ENCODE measurements around the gene UBASH3B.

Gene UBASH3B

GRCh38 chr11:122751292-122752070 lies 96.0 kb downstream of the UBASH3B start:
- in situ Hi-C loops (cut with MboI; ENCODE audit: low sequenced_read_pairs): no loop called here

- in situ Hi-C loops (cut with MboI; ENCODE audit: low sequenced_read_pairs): no loop called here
Measured at GRCh38 chr11:122754028-122754427, 98.5 kb downstream of the UBASH3B start.

DNA sequence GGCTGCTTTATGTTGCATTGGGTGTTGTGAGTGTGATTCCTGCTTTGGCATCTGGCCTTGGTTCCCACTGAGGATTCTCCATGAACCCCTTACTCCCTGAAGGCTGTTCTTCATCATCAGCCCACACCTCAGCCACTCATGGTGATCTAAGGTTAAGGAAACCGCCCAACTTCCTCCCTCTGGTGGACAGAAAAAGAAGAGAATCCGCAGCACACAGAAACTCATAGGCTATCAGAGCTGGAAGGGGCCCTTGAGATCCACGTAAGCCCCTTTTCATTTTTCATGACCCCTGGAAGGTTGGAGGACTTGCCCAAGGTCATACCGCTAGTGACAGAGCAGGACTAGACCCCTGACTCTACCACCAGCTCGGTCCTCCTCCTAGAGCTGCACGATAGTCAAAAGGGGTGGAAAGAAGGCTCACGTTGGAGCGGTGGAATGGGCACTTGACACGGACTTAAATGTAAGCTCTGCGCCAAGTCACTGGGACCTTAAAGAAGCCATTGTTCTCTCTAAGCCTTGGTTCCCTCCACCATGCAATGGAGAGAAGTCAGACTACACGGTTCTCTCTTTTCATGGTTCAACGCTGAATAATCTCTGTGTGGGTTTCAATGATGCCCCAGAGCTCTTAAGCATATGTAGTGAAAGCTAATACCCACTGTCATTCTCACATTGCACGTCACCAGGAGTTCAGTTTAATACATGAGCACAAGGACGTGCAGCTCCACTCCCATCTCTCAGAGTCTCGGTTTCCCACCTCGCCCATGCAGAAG lies 99.2 kb downstream of the UBASH3B start:
- in situ Hi-C loops (cut with MboI; ENCODE audit: low sequenced_read_pairs): no loop called here

DNA sequence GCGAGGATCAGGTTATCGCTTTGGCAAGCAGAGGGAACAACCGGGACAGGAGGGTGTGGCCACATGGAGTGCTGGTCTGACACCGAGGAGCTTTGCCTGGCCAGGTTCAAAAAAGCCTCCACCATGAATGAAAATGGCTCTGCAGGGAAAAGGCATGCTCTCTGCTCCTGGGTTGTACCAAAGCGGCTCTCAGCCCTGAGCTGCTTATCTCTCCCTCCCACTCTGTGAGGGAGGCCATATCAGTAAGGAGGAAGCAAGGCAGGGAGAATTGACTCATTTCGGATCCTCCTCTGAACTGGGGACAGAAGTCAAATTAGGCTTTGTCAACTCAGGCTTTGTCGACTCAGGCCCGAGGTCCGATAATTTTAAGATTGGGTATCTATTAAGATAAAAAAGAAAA lies 99.9 kb downstream of the UBASH3B start:
- in situ Hi-C loops (cut with MboI; ENCODE audit: low sequenced_read_pairs): no loop called here

GRCh38 chr11:122755941-122756340 lies 100.4 kb downstream of the UBASH3B start:
- in situ Hi-C loops (cut with MboI; ENCODE audit: low sequenced_read_pairs): no loop called here

DNA sequence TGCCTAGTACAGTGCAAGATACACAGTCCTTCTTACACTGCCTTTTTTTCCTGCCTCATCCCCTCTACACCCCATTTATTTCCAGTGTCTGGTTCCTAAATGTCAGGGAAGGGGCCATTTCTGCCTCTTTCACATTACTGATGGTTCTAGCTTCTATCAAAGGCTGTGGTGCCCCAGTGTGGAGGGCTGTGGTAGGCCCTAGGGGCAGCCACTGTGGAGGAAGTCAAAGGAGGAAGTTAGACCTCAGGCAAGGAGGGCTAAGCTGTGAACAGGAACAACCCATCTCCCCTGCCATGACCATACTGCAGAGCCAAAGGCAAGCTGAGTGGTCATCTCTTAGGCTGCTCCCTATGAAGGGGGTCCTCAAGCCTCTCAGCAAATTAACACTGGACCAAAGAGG lies 100.9 kb downstream of the UBASH3B start:
- in situ Hi-C loops (cut with MboI; ENCODE audit: low sequenced_read_pairs): no loop called here

DNA sequence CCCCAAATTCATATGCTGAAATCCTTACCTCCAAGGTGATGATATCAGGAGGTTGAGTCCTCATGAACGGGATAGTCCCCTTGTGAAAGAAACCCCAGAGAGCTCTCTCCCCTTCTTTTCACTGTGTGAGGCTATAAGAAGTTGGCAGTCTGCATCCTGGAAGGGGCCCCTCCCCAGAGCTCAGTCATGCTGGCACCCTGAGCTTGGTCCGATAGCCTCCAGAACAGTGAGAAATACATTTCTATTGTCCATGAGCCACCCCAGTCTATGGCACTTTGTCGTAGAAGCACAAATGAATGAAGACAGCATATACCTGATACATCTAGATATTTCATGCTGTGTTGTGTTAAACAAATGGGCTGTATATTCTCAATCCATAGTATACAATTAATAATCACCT lies 101.7 kb downstream of the UBASH3B start:
- in situ Hi-C loops (cut with MboI; ENCODE audit: low sequenced_read_pairs): no loop called here

DNA sequence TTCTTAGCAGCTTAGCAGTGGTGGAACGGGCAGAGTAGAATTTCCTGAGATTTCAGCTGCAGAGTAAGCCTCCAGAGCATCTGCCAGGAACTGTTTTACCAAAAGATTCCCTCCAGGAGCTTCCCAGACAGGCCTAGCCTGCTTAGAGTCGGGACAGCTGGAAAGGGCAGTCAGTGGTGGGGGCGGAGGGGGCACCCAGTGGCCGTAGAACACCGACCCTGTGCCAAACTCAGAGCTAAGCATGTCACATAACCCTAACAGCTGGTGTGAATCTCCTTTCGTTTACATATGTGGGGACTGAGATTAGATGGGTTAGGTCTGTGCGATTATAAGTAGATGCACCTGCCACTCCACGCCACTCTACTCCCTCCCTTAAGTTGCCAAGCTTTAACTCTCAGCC lies 102.8 kb downstream of the UBASH3B start:
- in situ Hi-C loops (cut with MboI; ENCODE audit: low sequenced_read_pairs): no loop called here

DNA sequence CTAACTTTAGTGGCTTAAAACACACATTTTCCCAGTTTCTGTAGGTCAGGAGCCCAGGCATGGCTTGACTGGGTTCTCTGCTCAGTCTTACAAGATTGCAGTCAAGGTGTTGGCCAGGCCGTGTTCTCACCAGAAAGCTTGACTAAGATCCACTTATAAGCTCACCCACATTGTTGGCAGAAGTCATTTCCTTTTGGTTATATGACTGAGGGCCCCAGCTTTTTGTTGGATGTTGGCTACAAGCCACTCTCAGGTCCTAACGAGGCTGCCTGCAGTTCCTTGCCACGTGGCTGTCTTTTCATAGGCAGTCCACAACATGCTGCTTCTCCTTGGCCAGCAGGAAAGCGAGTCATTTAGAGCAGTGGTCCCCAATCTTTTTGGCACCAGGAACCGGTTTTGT lies 103.5 kb downstream of the UBASH3B start:
- in situ Hi-C loops (cut with MboI; ENCODE audit: low sequenced_read_pairs): no loop called here

- in situ Hi-C loops (cut with MboI; ENCODE audit: low sequenced_read_pairs): no loop called here
Measured at GRCh38 chr11:122763108-122763507, 107.6 kb downstream of the UBASH3B start.

- in situ Hi-C loops (cut with MboI; ENCODE audit: low sequenced_read_pairs): no loop called here
Measured at GRCh38 chr11:122764371-122765090, 109.0 kb downstream of the UBASH3B start.

- in situ Hi-C loops (cut with MboI; ENCODE audit: low sequenced_read_pairs): no loop called here
Measured at GRCh38 chr11:122765487-122766131, 110.1 kb downstream of the UBASH3B start.

GRCh38 chr11:122769126-122769780 lies 113.7 kb downstream of the UBASH3B start:
- in situ Hi-C loops (cut with MboI; ENCODE audit: low sequenced_read_pairs): no loop called here

GRCh38 chr11:122772945-122773344 lies 117.4 kb downstream of the UBASH3B start:
- in situ Hi-C loops (cut with MboI; ENCODE audit: low sequenced_read_pairs): no loop called here

- in situ Hi-C loops (cut with MboI; ENCODE audit: low sequenced_read_pairs): no loop called here
Measured at GRCh38 chr11:122773781-122774266, 118.3 kb downstream of the UBASH3B start.

- in situ Hi-C loops (cut with MboI; ENCODE audit: low sequenced_read_pairs): no loop called here
Measured at GRCh38 chr11:122775675-122776271, 120.3 kb downstream of the UBASH3B start.

DNA sequence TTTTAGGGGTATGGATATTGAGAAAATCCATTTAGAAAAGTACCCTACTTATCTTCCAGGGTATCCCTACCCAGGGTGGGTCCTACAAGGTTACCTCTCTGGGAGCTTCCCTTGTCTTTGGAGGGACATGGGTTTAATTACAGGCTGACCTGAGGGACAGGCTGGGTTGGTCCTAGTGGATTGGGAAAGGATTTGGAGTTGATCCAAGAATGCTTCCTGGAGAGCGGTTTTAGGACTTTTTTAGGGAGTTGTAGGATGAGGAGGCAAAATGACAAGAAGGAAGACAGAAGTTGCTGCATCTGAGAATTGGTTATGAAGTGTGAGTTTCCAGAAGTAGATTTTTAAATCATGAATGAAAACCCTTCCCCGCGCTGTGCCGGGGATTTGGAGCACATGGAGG lies 121.0 kb downstream of the UBASH3B start:
- in situ Hi-C loops (cut with MboI; ENCODE audit: low sequenced_read_pairs): no loop called here

DNA sequence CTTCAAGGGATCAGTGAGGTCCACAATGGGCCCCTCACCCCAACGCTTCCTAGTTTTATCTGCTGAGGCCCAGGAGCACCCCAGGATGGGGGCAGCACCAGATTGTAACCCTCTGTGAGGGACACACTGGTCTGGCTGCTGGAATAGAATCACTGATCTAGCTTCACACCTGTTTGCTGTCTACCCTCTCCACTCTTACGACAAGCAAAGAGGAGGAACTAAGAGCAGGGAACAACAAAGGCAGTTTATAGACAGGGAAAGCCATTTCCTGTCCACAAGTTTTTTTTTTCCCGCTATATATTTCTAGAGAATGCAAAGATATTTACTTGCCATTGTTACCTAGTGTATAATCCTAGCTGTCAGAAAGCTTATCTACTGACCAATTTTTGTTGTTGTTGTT lies 121.8 kb downstream of the UBASH3B start:
- in situ Hi-C loops (cut with MboI; ENCODE audit: low sequenced_read_pairs): no loop called here

- in situ Hi-C loops (cut with MboI; ENCODE audit: low sequenced_read_pairs): no loop called here
Measured at GRCh38 chr11:122778148-122778547, 122.6 kb downstream of the UBASH3B start.

DNA sequence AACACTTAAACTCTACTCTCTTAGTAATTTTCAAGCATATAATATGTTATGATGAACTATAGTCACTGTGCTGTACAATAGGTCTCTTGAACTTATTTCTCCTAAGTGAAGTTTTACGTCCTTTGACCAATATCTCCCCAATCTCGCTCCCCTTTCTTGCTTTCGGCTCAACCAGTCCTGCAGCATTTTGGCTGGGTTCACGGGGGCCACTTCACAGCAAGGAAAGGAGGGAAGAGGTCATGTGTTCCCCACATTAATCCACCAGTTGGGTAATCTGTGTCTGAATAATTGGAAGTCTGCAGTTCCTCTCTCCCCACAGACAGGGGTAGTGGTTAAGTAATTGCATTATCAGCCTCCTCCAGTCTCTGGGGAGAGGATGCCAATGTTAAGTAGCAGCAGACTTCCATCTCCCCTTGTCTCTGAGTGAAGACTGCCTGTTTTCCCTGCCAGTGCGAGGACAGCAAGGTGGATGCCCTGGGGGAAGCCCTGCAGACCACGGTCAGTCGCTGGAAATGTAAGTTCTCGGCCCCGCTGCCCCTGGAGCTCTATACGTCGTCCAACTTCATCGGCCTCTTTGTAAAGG lies 123.6 kb downstream of the UBASH3B start:
- in situ Hi-C loops (cut with MboI; ENCODE audit: low sequenced_read_pairs): no loop called here
